Metanephros (tissue), 2 donors: ENCODE results near the gene UFSP1. TPM values are rescaled to one million over a fixed set of nuclear protein-coding genes. Genes with fewer than 3 reads are reported as not detected.

ENCODE experiments used
- small RNA-seq: library from RNA; depleted of rRNA; stranded (forward); fragments of <200 nt; gene quantifications from one replicate; pipeline ENCODE3, GENCODE V24; 2014; ENCODE audit warnings: low replicate concordance
- total RNA-seq: library from RNA; depleted of rRNA; stranded (reverse); fragments of >200 nt; gene quantifications from one replicate; pipeline ENCODE4 v1.2.3, GENCODE V29; 2014

UFSP1 gene
- total RNA-seq = 4.5 TPM

DNA sequence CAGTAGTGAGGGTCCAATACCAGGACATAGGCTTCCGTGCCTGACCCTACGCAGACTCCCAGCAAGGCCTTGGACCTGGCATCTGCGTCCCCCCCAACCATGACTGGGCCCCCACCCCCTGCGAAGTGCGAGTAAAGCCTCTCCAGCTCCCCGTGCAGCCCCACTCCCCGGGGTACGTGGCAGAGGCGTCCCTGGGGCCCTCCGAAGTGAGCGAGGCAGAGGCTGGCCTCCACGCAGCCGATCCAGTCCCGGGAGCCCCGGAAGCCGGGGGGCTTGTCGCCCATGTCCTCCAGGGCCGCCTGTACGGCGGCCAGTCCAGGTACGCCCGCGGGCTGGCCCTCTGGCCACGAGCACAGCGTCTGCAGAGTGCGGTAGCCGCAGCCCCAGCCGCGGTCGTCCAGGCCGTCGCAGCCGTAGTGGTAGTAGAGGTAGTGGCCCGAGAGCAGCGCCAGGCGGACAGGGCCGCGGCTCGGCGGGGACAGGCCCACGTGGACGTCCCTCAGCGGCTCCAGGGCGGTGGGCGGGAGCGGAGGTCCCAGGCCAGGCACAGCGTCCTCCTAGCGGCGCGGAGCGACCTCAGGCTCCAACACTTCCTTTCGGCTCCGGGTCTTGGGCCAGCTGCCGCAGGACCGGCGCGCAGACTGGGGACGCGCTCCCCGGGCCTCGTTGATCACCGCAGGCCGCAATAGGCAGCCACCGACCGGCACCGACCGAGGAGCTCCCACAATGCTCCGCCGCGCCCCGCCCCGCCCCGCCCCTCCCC, at the start of gene UFSP1:
UFSP1 (minus strand) TSS at position 728 of the 763 bp plus-strand sequence; CDS start at position 284, 444 bp downstream.

GRCh38 chr7:100895701-100895955, 6.1 kb upstream of the UFSP1 start, which contains the start of gene ACHE:
Gene ACHE, minus strand, starts transcription at chr7:100895888. Its CDS starts 1,656 bp downstream, at chr7:100894232.

DNA sequence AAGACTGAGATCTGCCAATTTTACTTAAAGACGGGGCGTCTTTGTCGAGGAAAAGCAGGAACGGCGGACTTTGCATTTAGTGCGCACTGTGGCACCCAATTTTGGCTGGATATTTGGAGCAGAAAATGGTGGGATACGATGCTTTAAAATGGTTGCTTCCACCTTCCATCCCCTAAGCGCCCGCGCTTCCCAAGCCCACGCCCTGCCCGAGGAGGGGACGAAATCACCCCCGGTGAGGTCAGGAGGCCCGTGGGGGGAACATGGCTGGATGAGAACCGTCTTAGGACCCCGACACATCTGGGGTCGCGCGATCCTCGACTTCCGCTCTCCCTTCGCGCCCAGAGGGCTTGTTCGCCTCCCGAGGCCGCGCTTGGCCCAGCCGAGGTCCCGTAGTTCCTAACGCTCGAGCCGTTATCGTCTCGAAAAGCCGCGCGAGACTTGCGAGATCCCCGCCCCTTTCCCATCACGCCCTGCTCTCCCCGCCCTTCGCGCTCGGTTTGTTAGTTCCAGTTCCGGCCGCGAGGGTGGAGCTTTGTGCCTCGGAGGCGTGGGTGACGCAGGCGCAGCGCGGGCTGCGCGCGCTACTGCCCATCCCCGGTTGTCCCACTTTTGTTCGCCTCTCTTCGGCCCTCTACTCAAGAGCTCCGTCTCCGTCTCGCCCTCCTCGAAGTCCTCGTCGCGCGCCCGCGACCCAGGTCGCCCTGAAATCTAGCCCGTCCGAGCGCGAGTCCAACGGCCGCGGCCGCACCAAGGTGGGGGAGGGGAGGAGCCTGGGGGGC, 14.7 kb downstream of the UFSP1 start, which contains the start of gene SRRT:
SRRT (plus strand) TSS at position 527 of the 779 bp plus-strand sequence. CDS start 488 bp downstream, outside the sequence.

GRCh38 chr7:100867040-100867775, 22.3 kb downstream of the UFSP1 start, which contains the start of gene TRIP6:
Gene TRIP6, plus strand, starts transcription at chr7:100867387. Its CDS starts 111 bp downstream, at chr7:100867498.

GRCh38 chr7:100852048-100852872, 37.3 kb downstream of the UFSP1 start, which contains the start of gene SLC12A9:
Gene SLC12A9, plus strand, starts transcription at chr7:100852713. Its CDS starts 1,485 bp downstream, at chr7:100854198.

Small RNAs within 50 kb of the gene (small RNA-seq; reads per million reads assigned to genes)
- gene RN7SL549P = not detected
- not detected for gene RPS29P15

Other genes starting within 250 kb of the UFSP1 start
- gene TFR2, start 248.2 kb downstream of the UFSP1 start, total RNA-seq = 5.3 TPM
- not detected for gene ACTL6B, start 233.3 kb downstream of the UFSP1 start, total RNA-seq
- gene GNB2, start 216.0 kb downstream of the UFSP1 start, total RNA-seq = 209 TPM
- gene GIGYF1, start 195.5 kb downstream of the UFSP1 start, total RNA-seq = 36.3 TPM
- 46.1 TPM for gene POP7, start 183.6 kb downstream of the UFSP1 start, total RNA-seq
- not detected for gene EPO, start 169.2 kb downstream of the UFSP1 start, total RNA-seq
- not detected for gene ZAN, start 156.1 kb downstream of the UFSP1 start, total RNA-seq
- 91.7 TPM for gene EPHB4, start 62.2 kb downstream of the UFSP1 start, total RNA-seq
- gene SLC12A9, start 37.0 kb downstream of the UFSP1 start, total RNA-seq = 25.4 TPM
- 73.4 TPM for gene TRIP6, start 22.3 kb downstream of the UFSP1 start, total RNA-seq
- 81.9 TPM for gene SRRT, start 14.6 kb downstream of the UFSP1 start, total RNA-seq
- gene ACHE, start 6.2 kb upstream of the UFSP1 start, total RNA-seq = 25.6 TPM
- 0.35 TPM for gene MUC3A, start 59.8 kb upstream of the UFSP1 start, total RNA-seq
- gene MUC12, start 79.8 kb upstream of the UFSP1 start, total RNA-seq = not detected
- gene MUC17, start 130.4 kb upstream of the UFSP1 start, total RNA-seq = under 0.01 TPM
- gene TRIM56, start 195.8 kb upstream of the UFSP1 start, total RNA-seq = 16.9 TPM
- 3.4 TPM for gene SERPINE1, start 237.4 kb upstream of the UFSP1 start, total RNA-seq